GM10847 (cell line): ENCODE measurements around the gene NRXN2.

Experiments used
- POLR2A ChIP-seq: IDR thresholded peaks from 2 replicates; pipeline ENCODE4 v1.6.1; 2011; ENCODE audit not compliant: insufficient read length; ENCODE audit errors: extremely low read depth

Gene NRXN2

DNA sequence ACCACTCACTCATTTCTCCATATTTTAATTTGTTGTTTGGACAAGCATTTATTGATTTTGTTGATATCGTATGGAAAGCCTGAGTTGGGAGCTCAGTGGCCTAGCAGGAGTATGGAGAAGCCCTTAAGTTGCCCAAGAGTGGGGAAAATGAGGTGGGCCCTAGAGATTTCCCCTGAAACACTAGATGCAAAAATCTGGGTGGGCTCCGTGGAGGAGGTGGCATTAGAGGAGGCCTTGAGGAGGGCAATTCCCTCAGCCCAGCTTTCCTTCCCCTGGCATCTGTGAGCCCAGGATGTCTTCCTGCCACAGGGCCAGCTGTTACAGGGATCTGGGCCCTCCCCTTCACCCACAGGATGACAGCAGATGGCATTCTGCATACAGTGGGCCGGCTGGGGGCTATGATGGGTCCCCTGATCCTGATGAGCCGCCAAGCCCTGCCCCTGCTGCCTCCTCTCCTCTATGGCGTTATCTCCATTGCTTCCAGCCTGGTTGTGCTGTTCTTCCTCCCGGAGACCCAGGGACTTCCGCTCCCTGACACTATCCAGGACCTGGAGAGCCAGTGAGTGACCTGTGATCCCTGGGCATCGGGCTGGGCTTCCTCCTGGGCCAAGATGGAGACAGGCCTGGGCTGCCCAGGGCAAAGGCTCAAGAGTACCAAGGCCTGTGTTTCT, 153.6 kb downstream of the NRXN2 start:
- TF ChIP-seq POLR2A: no peak

- TF ChIP-seq POLR2A: no peak
Measured at GRCh38 chr11:64568584-64569140, 154.3 kb downstream of the NRXN2 start.

DNA sequence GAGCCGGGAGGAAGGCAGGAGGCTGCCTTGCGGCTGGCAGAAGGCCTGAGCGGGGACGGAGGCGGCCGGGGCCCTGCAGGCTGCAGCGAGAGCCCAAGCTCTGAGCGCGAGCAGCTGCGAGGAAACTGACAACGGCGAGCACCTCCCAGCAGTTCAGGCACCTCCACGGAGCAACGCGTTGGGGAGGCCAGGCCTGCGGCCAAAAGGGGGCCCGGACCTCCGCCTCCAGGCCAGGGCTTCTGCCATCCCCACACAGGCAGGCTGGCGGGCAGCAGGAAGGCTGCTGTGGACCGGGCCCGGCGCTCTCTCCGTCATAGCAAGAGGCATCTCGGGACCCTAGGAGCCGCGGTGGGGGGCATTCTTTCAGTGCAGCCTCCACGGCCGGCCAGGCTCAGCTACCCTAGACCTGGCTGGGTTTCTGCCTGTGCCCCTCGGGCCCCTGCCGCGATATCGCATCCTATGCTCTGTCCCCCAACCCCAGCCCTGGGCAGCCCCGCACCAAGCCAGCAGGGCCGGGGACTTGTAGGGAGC, 154.9 kb downstream of the NRXN2 start:
- no peak for TF ChIP-seq POLR2A

DNA sequence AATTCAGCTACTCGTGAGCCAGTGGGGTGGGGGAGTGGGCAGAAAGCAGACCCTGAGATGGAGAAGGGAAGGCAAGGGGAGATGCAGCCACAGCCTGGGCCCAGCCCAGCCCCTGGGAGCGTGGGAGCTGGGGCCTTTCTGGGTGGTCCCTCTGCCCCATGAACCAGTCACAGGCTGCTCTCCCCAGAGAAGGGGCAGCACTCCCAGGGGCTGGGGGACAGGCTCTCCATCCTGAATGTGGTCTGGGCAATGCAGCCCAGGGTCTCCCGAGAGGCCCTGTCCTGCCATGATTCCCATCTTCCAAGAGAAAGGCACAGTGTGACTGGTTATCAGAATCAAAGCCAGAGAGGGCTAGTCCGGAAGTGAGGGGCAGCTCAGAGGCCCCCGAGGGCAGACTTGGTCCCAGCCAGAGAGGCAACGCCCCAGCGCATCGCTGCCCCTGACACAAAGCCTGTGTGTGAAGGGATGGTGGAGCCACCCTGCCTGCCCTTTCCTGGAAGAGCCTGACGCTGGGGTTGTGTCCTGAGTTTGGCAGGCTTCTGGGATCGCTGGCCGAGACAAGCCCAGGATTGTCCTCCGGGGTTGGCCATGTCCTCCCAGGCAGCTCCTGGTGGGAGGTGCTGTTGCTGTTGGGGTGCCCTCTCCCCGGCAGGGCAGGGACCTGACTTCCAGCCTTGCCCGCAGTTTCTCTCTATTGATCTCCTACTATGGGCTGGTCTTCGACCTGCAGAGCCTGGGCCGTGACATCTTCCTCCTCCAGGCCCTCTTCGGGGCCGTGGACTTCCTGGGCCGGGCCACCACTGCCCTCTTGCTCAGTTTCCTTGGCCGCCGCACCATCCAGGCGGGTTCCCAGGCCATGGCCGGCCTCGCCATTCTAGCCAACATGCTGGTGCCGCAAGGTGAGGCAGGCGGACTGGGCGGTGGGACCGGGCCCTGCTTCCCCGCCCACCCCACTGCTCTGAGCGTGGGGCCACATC, 155.8 kb downstream of the NRXN2 start:
- TF ChIP-seq POLR2A: no peak

GRCh38 chr11:64566042-64566914, 156.7 kb downstream of the NRXN2 start:
- no peak for TF ChIP-seq POLR2A

DNA sequence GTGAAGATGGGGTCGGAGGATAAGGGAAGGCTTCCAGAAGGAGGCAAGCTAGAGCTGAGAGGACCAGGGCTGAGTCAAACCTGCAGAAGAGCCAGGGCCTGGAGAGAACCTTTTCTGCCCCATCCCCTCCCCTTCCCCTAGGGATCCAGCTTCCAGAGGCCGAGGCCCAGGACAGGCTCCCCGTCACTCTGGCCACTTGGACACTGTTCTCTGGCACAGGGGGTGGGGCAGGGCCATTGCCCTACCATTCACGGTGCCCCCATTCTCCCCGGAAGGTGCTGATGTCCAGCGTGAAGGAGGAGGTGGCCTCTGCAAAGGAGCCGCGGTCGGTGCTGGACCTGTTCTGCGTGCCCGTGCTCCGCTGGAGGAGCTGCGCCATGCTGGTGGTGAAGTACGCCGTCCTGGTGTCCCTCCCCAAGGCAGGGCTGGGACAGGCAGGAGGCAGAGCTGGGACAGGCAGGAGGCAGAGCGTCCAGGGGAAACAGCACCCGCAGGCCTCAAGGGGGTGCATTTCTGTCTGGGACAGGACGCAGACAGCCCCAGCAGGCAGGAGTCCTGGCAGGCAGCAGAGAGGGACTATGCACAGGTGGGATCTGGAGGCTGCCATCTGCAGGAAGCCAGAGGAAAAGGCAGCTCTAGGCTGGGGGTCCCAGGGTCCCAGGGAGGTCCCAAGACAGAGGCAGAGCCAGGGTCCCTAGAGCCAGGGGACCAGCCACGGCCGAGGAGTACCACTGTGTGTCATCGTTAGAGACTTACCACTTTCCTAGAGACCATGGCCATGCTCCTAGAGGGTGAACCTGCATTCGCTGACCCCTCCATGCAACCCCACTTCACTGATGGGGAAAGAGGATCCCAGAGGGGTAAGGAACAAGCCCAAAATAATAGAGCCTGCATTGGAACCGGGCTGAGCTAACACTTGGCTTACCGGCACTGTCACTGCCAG, 157.8 kb downstream of the NRXN2 start:
- no peak for TF ChIP-seq POLR2A

GRCh38 chr11:64564419-64564818, 158.6 kb downstream of the NRXN2 start:
- no peak for TF ChIP-seq POLR2A

DNA sequence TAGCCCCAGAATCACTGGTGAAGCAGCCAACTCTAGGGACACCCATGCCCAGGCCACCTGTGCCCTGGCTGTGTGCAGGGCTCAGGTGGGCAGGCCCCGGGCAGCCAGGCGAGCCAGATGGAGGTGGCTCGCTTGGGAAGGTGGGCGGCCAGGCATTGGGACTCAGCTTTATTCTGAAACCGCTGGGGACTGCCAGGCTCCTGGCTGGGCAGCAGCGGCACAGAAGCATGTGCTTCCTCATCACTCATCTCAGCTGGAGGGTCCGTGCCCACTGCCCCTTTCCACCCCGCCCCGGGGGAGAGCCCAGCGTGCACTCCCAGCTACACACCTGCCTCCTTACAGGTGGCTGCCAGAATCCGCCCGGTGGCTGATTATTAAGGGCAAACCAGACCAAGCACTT, 159.0 kb downstream of the NRXN2 start:
- no peak for TF ChIP-seq POLR2A

DNA sequence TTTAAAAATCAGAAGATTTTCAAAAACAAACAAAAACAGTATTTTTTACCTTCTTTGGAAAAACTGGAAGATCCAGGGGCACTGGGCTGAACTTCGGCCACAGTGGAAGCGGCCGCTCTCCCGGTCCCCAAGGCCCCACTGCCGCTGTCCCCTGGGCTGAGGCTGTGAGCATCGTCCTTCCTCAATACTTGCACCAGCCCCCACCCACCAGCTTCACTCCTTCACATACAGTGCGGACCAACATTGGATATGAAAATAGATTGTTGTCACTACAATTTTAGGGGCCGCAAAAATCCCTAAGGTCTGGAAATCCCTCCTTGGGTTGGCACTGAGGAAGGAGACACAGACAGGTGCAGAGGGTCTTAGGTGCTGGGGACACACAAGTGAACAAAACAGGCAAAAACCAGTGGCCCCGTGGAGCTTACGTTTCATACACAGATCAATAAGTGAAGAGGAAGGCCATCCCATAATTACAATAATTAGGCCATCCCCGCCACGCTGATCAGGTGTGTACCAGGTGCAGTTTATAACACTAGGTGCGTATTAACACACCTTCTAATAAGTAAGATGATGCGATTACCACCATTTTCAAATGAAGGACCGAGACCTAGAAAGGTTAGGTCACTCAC, 160.2 kb downstream of the NRXN2 start:
- no peak for TF ChIP-seq POLR2A

DNA sequence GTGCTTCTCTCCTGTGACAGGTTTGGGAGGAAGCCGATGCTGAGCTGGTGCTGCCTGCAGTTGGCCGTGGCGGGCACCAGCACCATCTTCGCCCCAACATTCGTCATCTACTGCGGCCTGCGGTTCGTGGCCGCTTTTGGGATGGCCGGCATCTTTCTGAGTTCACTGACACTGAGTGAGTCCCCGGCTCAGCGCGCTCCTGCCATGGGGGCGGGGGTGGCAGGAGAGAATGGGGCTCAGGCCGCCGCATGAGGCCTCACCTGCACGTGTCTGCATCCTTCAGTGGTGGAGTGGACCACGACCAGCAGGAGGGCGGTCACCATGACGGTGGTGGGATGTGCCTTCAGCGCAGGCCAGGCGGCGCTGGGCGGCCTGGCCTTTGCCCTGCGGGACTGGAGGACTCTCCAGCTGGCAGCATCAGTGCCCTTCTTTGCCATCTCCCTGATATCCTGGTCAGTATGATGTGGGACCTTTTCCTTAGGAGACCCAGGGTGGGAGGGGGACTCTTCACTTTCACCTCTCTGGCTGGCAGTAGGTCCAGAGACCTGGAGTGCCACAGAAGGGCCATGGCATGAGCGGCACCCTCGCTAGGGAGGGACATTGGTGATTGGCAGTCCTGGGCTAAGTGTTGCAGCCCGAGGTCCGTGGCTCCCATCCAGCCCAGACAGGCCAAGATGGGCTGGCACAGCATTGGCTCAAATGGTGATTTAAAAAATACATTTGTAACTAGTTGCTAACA, 160.8 kb downstream of the NRXN2 start:
- TF ChIP-seq POLR2A: no peak

DNA sequence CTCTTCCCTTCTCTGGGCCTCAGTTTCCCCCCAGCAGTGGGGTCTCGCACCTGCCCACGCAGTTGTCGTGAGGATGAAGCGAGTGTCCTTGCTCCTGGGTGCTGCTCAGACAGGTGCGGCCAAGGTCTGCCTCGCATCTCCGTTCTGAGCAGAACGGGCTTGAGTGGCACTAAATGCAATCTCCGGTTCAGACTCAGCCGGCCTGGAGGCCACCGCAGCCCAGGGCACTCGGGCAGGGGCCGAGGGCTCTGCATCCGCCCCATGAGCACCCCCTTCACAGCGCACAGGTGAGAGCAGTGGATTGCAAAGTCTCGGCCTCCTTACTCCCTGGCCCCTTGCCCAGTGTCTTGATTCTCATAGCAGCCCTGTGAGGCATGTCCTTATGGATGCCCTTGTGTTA, 162.1 kb downstream of the NRXN2 start:
- TF ChIP-seq POLR2A: no peak

GRCh38 chr11:64560139-64560771, 162.7 kb downstream of the NRXN2 start:
- TF ChIP-seq POLR2A: no peak
